HepG2 (cell line): ENCODE measurements around the gene SLC2A5. TPM values are rescaled to one million over a fixed set of nuclear protein-coding genes. Genes with fewer than 3 reads are reported as not detected.

ENCODE experiments used
- ATAC-seq: fragments of 200-7000 bp; cut with Tn5 transposase; 3 replicates; pipeline ENCODE4 v1.9.1; 2020; ENCODE audit warnings: mild to moderate bottlenecking, moderate library complexity
- BruUV-seq: library from RNA; stranded (reverse); fragments of 400-500 nt; replicated peaks from 2 replicates; lab custom pipeline; 2021; lab: Mats Ljungman, UMichigan
- CTCF ChIA-PET: fragments of 300-600 bp; formaldehyde crosslinking; extraction: SDS; loops from one replicate; lab custom pipeline; 2021; ENCODE audit warnings: low total read pairs, inconsistent platforms, low intra/inter-chr PET ratio; lab: Yijun Ruan, JAX
- POLR2A ChIA-PET: fragments of 350-600 bp; sonication (Branson Sonifier 250); formaldehyde crosslinking; loops from one replicate; lab custom pipeline; 2020; ENCODE audit warnings: antibody characterized with exemption, inconsistent platforms; lab: Yijun Ruan, JAX
- DNase-seq: peaks from one replicate; pipeline ENCODE4 v3.0.0-alpha.2; 2015; ENCODE audit warnings: low spot score
- FAIRE-seq: peaks from 3 replicates; lab custom pipeline; 2011; peaks lifted over from hg19 to GRCh38; lab: Jason Lieb, UNC
- H2AFZ ChIP-seq: one replicate; pipeline ENCODE4 v1.6.1; 2011; ENCODE audit warnings: low read length, inconsistent platforms
- H3K27ac ChIP-seq: fragments of 300-600 bp; 3 replicates; pipeline ENCODE4 v1.8.0; 2011; ENCODE audit warnings: mixed run types, mild to moderate bottlenecking, mixed read lengths, low read length, inconsistent platforms; ENCODE audit not compliant: insufficient read depth; ENCODE audit errors: extremely low read length
- H3K27me3 ChIP-seq, 2 experiments: fragments of 200-600 bp in 1 of 2; 2 replicates in 1 of 2; 3 replicates in 1 of 2; pipeline versions ENCODE4 v1.6.0 to v1.8.0; 2011; ENCODE audit warnings: low read length in 2 of 2, mild to moderate bottlenecking in 2 of 2, moderate library complexity in 2 of 2, inconsistent platforms in 1 of 2; ENCODE audit not compliant: insufficient read depth in 2 of 2, control insufficient read depth in 1 of 2
- H3K36me3 ChIP-seq, 2 experiments: fragments of 200-600 bp in 1 of 2; replicated peaks in 1 of 2; 2 replicates in 1 of 2; 3 replicates in 1 of 2; pipeline versions ENCODE4 v1.5.1 to v1.8.0; 2011; ENCODE audit warnings: low read length in 2 of 2, inconsistent platforms in 1 of 2; ENCODE audit not compliant: insufficient read depth in 2 of 2, control insufficient read depth in 1 of 2
- H3K4me1 ChIP-seq: 2 replicates; pipeline ENCODE4 v1.5.1; 2012; ENCODE audit warnings: low read length, inconsistent platforms; ENCODE audit not compliant: insufficient read depth
- H3K4me2 ChIP-seq: 2 replicates; pipeline ENCODE4 v1.6.0; 2011; ENCODE audit warnings: low read depth, low read length, inconsistent platforms
- H3K4me3 ChIP-seq, 3 experiments: fragments of 200-600 bp in 1 of 3; sonication (generic), shearing (Covaris generic) in 1 of 3; replicated peaks in 1 of 3; 2 replicates each; pipeline ENCODE4 v1.5.1; 2011 to 2016; ENCODE audit warnings: low read length in 3 of 3, inconsistent platforms in 2 of 3, low read depth in 2 of 3, mild to moderate bottlenecking in 2 of 3, control low read depth in 1 of 3, mixed read lengths in 1 of 3; ENCODE audit not compliant: insufficient read depth in 1 of 3
- H3K79me2 ChIP-seq: one replicate; pipeline ENCODE4 v1.6.1; 2011; ENCODE audit warnings: low read length, inconsistent platforms; ENCODE audit not compliant: insufficient read depth
- H3K9ac ChIP-seq: 2 replicates; pipeline ENCODE4 v1.6.0; 2011; ENCODE audit warnings: mild to moderate bottlenecking, low read depth, low read length, inconsistent platforms; ENCODE audit not compliant: insufficient read depth
- H3K9me3 ChIP-seq: 2 replicates; pipeline ENCODE4 v1.5.1; 2012; ENCODE audit warnings: mild to moderate bottlenecking, low read length
- H4K20me1 ChIP-seq: 2 replicates; pipeline ENCODE4 v1.6.0; 2011; ENCODE audit warnings: inconsistent platforms, mild to moderate bottlenecking, low read length, moderate library complexity; ENCODE audit not compliant: insufficient read depth
- BRD4 ChIP-seq: sonication (generic); formaldehyde crosslinking; IDR thresholded peaks from 2 replicates; pipeline ENCODE4 v1.4.0; 2020; ENCODE audit warnings: missing genetic modification reagents
- FLYWCH1 ChIP-seq: sonication (generic); formaldehyde crosslinking; IDR thresholded peaks from 2 replicates; pipeline ENCODE4 v1.8.1; 2023; ENCODE audit warnings: mild to moderate bottlenecking, missing genetic modification reagents
- HNRNPUL1 ChIP-seq: fragments of 200-400 bp; formaldehyde crosslinking; IDR thresholded peaks from 2 replicates; pipeline ENCODE4 v1.6.1; 2017; ENCODE audit warnings: low read depth, mild to moderate bottlenecking, low read length, moderate library complexity
- KLF9 ChIP-seq: IDR thresholded peaks from 2 replicates; pipeline ENCODE4 v1.6.1; 2016; ENCODE audit warnings: low read depth
- MATR3 ChIP-seq: sonication (generic); formaldehyde crosslinking; IDR thresholded peaks from 2 replicates; pipeline ENCODE4 v1.4.0; 2020; ENCODE audit warnings: missing genetic modification reagents
- NRL ChIP-seq: sonication (generic); formaldehyde crosslinking; IDR thresholded peaks from 2 replicates; pipeline ENCODE4 v1.5.0; 2020; ENCODE audit warnings: missing genetic modification reagents, mild to moderate bottlenecking, moderate library complexity, borderline replicate concordance
- PHF21A ChIP-seq: sonication (generic); formaldehyde crosslinking; IDR thresholded peaks from 2 replicates; pipeline ENCODE4 v1.5.0; 2020; ENCODE audit warnings: mild to moderate bottlenecking, missing genetic modification reagents
- PHF8 ChIP-seq: sonication (generic); formaldehyde crosslinking; IDR thresholded peaks from 2 replicates; pipeline ENCODE4 v1.5.0; 2020; ENCODE audit warnings: missing genetic modification reagents
- RBFOX2 ChIP-seq: fragments of 200-400 bp; formaldehyde crosslinking; IDR thresholded peaks from 2 replicates; pipeline ENCODE4 v1.6.1; 2017; ENCODE audit warnings: low read depth, mild to moderate bottlenecking, low read length
- RNF2 ChIP-seq: fragments of 450-650 bp; conservative IDR thresholded peaks from 2 replicates; pipeline ENCODE4 v1.6.1; 2016; ENCODE audit warnings: low read depth
- ZNF101 ChIP-seq: sonication (generic); formaldehyde crosslinking; IDR thresholded peaks from 2 replicates; pipeline ENCODE4 v1.4.0; 2020; ENCODE audit warnings: mild to moderate bottlenecking, low read depth, missing genetic modification reagents, borderline replicate concordance
- ZNF251 ChIP-seq: sonication (generic); formaldehyde crosslinking; IDR thresholded peaks from 2 replicates; pipeline ENCODE4 v1.9.0; 2021; ENCODE audit warnings: mild to moderate bottlenecking, missing genetic modification reagents
- ZZZ3 ChIP-seq: sonication (generic); formaldehyde crosslinking; IDR thresholded peaks from 2 replicates; pipeline ENCODE4 v1.4.0; 2020; ENCODE audit warnings: missing genetic modification reagents, mild to moderate bottlenecking, borderline replicate concordance
- WGBS: methylation state at CpG from one replicate; pipeline ENCODE4 v1.1.6; 2017; ENCODE audit warnings: low lambda C conversion rate; 5-methylcytosine and 5-hydroxymethylcytosine counted together
- in situ Hi-C: cut with HindIII; loops from 2 replicates; pipeline ENCODE4 v1.10.0; 2017; ENCODE audit warnings: low pct_unique_long_range_greater_than_20kb; ENCODE audit not compliant: extremely low pct_ligation_motif_present
- intact Hi-C: fragments of 100-400 bp; cut with micrococcal nuclease; formaldehyde crosslinking; loops from one replicate; pipeline ENCODE4 v1.10.0; 2022; ENCODE audit not compliant: unreplicated experiment
- polyA plus RNA-seq, 8 experiments: library from polyadenylated mRNA; depleted of rRNA in 3 of 8; stranded (reverse) in 7 of 8; unstranded in 1 of 8; fragments of >200 nt; fragmentation: Illumina TruSeq in 4 of 8; extraction: Trizol in 4 of 8; gene quantifications; 2 replicates each; pipeline versions ENCODE4 v1.2.1 to v1.2.3, GENCODE V29; 2011 to 2016; ENCODE audit warnings: low read depth in 4 of 8, missing spikeins in 1 of 8, mixed read lengths in 1 of 8; ENCODE audit not compliant: insufficient read depth in 1 of 8
- total RNA-seq, 5 experiments: library from RNA; depleted of rRNA; stranded (reverse); fragments of >200 nt; fragmentation: Illumina TruSeq; extraction: Trizol; gene quantifications; 2 replicates each; pipeline ENCODE4 v1.2.3, GENCODE V29; 2016; ENCODE audit warnings: low read depth in 1 of 5
- TF ChIP-seq, protein P1 (sequence below): sonication (generic); formaldehyde crosslinking; IDR thresholded peaks from 2 replicates; pipeline ENCODE4 v1.8.0; 2022; ENCODE audit warnings: mild to moderate bottlenecking, missing genetic modification reagents
- TF ChIP-seq, protein P2 (sequence below): sonication (generic); formaldehyde crosslinking; IDR thresholded peaks from 2 replicates; pipeline ENCODE4 v1.4.0; 2020; ENCODE audit warnings: missing genetic modification reagents

SLC2A5 gene
- total and polyA plus RNA-seq, 2 of the 13 experiments (the other 11 are each of a cell fraction or from before 2014, with no cell fraction given) = 0.04 to 0.54 TPM

DNA sequence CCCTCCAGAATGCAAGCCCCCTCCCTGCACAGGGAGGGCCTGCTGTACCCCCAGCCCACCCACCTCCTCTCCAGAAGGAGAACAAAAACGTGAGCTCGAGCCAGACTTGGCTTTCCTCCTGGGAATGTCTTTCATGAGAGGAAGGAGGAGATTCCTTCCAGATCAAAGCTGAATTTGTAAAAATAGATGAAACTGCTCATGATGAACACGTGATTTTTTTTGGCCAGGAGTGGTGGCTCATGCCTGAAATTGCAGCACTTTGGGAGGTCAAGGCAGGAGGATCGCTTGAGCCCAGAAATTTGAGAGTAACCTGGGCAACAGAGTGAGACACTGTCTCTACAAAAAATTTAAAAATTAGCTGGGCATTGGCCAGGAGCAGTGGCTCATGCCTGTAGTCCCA, 37.7 kb upstream of the SLC2A5 start:
- Histone ChIP-seq H2AFZ (no peak overlapping the region), H3K79me2 (no peaks in the 10 kb centered on the region), H3K4me2 (no peak overlapping the region), H3K9ac (no peak overlapping the region), H3K4me3 (no peak overlapping the region), H3K27ac (no peak overlapping the region), H3K4me1 (peaks cover 18% of the 10 kb centered on the region), H3K36me3 (peaks cover 16 to 34% of the 10 kb centered on the region in 2 experiments; a peak in 4 of 5 replicates), H4K20me1 (no peaks in the 10 kb centered on the region), H3K27me3 (no peaks in the 10 kb centered on the region), H3K9me3 (no peaks in the 10 kb centered on the region)
- intact Hi-C loops = no loop called here
- no TSS peak for BruUV-seq
- ATAC-seq = no peak
- WGBS = 92% methylated on average over 4 of the region's 4 CpGs
- no peak for FAIRE-seq
- ChIA-PET CTCF (no interaction called here), POLR2A (no interaction called here)
- in situ Hi-C loops = no loop called here
- TF ChIP-seq, protein P1, sequence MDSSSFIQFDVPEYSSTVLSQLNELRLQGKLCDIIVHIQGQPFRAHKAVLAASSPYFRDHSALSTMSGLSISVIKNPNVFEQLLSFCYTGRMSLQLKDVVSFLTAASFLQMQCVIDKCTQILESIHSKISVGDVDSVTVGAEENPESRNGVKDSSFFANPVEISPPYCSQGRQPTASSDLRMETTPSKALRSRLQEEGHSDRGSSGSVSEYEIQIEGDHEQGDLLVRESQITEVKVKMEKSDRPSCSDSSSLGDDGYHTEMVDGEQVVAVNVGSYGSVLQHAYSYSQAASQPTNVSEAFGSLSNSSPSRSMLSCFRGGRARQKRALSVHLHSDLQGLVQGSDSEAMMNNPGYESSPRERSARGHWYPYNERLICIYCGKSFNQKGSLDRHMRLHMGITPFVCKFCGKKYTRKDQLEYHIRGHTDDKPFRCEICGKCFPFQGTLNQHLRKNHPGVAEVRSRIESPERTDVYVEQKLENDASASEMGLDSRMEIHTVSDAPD = no peak
- TF ChIP-seq HNRNPUL1 = no peak
- no peak for TF ChIP-seq ZNF101 (CRISPR knock-in tag)
- no peak for TF ChIP-seq ZNF251
- no peak for TF ChIP-seq NRL
- no peak for TF ChIP-seq BRD4 (CRISPR knock-in tag)
- no peak for TF ChIP-seq PHF21A (CRISPR knock-in tag)
- no peak for TF ChIP-seq FLYWCH1
- no peak for TF ChIP-seq ZZZ3 (CRISPR knock-in tag)
- no peak for TF ChIP-seq PHF8
- no peak for TF ChIP-seq RBFOX2
- no peak for TF ChIP-seq KLF9 (CRISPR knock-in tag)
- TF ChIP-seq, protein P2, sequence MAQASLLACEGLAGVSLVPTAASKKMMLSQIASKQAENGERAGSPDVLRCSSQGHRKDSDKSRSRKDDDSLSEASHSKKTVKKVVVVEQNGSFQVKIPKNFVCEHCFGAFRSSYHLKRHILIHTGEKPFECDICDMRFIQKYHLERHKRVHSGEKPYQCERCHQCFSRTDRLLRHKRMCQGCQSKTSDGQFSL (CRISPR knock-in tag) = no peak
- no peak for TF ChIP-seq MATR3 (CRISPR knock-in tag)
- no peak for TF ChIP-seq RNF2
- DNase-seq = no peak
